GM12801 (cell line): Measurements from ENCODE around the gene PPP2R2C.

Experiments used
- CTCF ChIP-seq: IDR thresholded peaks from one replicate; pipeline ENCODE4 v1.5.1; 2011; ENCODE audit warnings: control low read depth; ENCODE audit not compliant: insufficient read length; ENCODE audit errors: extremely low read depth

PPP2R2C gene

DNA sequence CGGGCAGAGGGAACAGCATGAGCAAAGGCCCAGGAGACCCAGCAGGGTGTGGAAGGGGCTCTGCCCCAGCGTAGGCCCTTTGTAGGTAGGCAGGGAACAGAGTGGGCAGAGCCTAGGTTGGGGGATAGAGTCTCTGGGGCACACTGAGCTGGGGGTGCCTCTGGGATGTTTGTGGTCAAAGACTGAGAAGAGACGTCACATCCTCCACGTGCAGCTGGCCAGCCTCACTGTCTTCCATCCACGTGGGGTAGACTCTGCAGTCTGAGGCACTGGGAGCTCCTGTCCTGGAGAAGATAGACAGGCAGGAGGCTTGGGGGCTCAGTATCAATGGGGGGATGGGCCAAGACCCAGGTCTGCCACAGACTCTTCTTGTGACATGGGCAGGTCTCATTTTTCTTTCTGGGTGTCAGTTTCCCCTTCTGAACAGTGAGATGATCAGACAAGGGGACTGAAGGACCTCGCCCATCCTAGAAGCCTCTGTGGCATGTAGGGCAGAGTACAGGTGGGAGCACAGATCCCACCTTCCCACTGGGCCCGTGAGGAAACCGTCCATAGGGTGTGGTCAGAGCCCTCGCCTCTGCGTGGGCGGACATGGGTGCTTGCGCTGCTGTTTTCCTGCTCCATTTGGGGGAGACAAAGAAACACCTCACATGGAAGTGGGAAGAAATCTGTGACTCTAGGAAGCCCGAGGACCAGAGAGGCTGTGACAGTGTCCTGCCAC is 179.9 kb downstream of the PPP2R2C start:
- TF ChIP-seq CTCF = no peak

GRCh38 chr4:6291784-6292297 is 180.6 kb downstream of the PPP2R2C start:
- no peak for TF ChIP-seq CTCF

DNA sequence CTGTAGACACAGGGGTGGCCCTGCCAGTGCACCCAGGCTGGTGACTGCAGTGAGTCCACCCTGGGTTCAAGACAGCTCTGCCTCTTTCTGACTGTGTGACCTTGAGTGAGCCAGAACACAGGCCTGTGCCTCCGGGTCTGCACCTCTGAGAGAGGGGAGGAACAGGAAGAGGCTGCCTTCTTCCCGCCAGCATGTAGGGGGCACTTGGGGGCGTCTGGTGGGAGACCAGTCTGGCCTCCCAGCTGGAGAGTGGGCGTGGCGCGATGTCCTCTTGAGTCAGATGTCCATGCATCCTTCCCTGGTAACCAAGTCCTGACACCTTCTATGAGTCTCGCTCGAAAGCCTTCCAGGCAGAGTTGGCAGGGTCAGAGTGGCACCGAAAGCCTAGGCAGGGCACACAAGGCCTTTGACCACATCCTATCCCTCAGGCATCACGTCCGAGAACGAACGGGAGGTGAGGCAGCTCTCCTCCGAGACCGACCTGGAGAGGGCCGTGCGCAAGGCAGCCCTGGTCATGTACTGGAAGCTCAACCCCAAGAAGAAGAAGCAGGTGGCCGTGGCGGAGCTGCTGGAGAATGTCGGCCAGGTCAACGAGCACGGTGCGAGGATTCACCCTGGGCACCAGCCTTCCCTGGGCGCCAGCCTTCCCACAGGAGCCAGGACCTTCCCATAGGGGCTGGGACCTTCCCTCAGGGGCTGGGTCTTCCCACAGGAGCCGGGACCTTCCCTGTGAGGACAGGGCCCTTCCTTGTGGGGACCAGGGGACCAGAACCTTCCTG is 181.5 kb downstream of the PPP2R2C start:
- TF ChIP-seq CTCF = no peak

DNA sequence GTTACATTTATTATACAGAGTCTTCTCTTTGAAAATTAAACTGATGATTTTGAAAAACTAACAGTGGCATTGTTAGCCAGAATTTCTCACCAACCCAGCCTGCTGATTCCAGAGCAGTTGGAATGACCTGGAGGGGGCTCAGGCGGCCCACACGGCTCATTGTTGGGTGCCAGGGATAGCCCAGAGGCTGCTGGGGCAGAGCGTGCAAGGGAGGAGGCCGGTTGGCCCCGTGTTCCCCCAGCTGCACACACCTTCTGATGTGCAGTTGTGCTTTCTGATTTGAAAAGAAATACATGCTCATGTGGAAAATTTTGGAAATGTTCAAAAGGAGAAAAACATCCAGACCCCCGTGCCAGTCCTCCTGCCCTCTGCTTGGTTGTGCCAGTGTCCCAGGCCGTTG is 182.2 kb downstream of the PPP2R2C start:
- TF ChIP-seq CTCF = no peak

GRCh38 chr4:6288871-6289270 is 183.5 kb downstream of the PPP2R2C start:
- no peak for TF ChIP-seq CTCF

GRCh38 chr4:6288342-6288741 is 184.1 kb downstream of the PPP2R2C start:
- TF ChIP-seq CTCF = no peak

- no peak for TF ChIP-seq CTCF
These were observed 185.2 kb downstream of the PPP2R2C start for GRCh38 chr4:6287017-6287788.
